Panc1 (cell line): ENCODE measurements around the gene RIMS1. TPM values are rescaled to one million over a fixed set of nuclear protein-coding genes. Genes with fewer than 3 reads are reported as not detected.

Experiments
- ATAC-seq: fragments of 200-7000 bp; cut with Tn5 transposase; 2 replicates; pipeline ENCODE4 v1.9.1; 2020; ENCODE audit warnings: mild to moderate bottlenecking, moderate library complexity
- BruUV-seq: library from RNA; stranded (reverse); fragments of 400-500 nt; replicated peaks from 2 replicates; lab custom pipeline; 2021; lab: Mats Ljungman, UMichigan
- CTCF ChIA-PET: fragments of 300-600 bp; sonication (Branson Sonifier 250); formaldehyde crosslinking; loops from one replicate; lab custom pipeline; 2022; ENCODE audit warnings: antibody characterized with exemption; lab: Charles Lee
- POLR2A ChIA-PET: fragments of 300-600 bp; sonication (Branson Sonifier 250); formaldehyde crosslinking; loops from one replicate; lab custom pipeline; 2022; ENCODE audit warnings: antibody characterized with exemption; lab: Charles Lee
- DNase-seq: peaks from one replicate; pipeline ENCODE4 v3.0.0-alpha.2; 2010; ENCODE audit warnings: low read depth, low spot score
- H3K27ac ChIP-seq: 2 replicates; pipeline ENCODE4 v1.5.1; 2011; ENCODE audit warnings: mild to moderate bottlenecking, low read length, inconsistent platforms
- H3K27me3 ChIP-seq: fragments of 200-500 bp; sonication (Bioruptor generic); 2 replicates; pipeline ENCODE4 v1.6.0; 2014; ENCODE audit warnings: low read length, inconsistent platforms; ENCODE audit not compliant: control insufficient read depth, insufficient read depth
- H3K36me3 ChIP-seq: fragments of 200-500 bp; sonication (Bioruptor generic); 2 replicates; pipeline ENCODE4 v1.5.1; 2014; ENCODE audit warnings: inconsistent platforms, mild to moderate bottlenecking, low read length, moderate library complexity; ENCODE audit not compliant: control insufficient read depth, insufficient read depth
- H3K4me1 ChIP-seq: 2 replicates; pipeline ENCODE4 v1.5.1; 2011; ENCODE audit warnings: inconsistent platforms, mild to moderate bottlenecking, low read length, moderate library complexity; ENCODE audit not compliant: control insufficient read depth, insufficient read depth
- H3K4me3 ChIP-seq, 2 experiments: 2 replicates each; pipeline ENCODE4 v1.5.1; 2011 to 2012; ENCODE audit warnings: low read depth in 2 of 2, low read length in 2 of 2, mild to moderate bottlenecking in 2 of 2, inconsistent platforms in 1 of 2, moderate library complexity in 1 of 2
- H3K9me3 ChIP-seq: fragments of 200-500 bp; sonication (Bioruptor generic); 2 replicates; pipeline ENCODE4 v1.5.1; 2014; ENCODE audit warnings: low read depth, mild to moderate bottlenecking, inconsistent platforms, low read length, moderate library complexity; ENCODE audit not compliant: control insufficient read depth, insufficient read depth
- POLR2AphosphoS5 ChIP-seq: IDR thresholded peaks from 2 replicates; pipeline ENCODE4 v1.6.1; 2012; ENCODE audit warnings: mild to moderate bottlenecking, low read depth, low read length, moderate library complexity
- SIN3A ChIP-seq: IDR thresholded peaks from 2 replicates; pipeline ENCODE4 v1.6.1; 2012; ENCODE audit warnings: low read depth, mild to moderate bottlenecking, low read length, moderate library complexity, borderline replicate concordance; ENCODE audit not compliant: insufficient read depth
- TCF7L2 ChIP-seq: IDR thresholded peaks from 2 replicates; pipeline ENCODE4 v1.6.1; 2011; ENCODE audit warnings: mild to moderate bottlenecking, low read depth, low read length, inconsistent platforms
- in situ Hi-C: cut with HindIII; loops from 2 replicates; pipeline ENCODE4 v1.10.0; 2016; ENCODE audit warnings: low sequenced_read_pairs, low pct_unique_long_range_greater_than_20kb
- intact Hi-C: fragments of 100-400 bp; cut with micrococcal nuclease; formaldehyde crosslinking; loops from one replicate; pipeline ENCODE4 v1.10.0; 2022; ENCODE audit not compliant: unreplicated experiment
- total RNA-seq: library from RNA; stranded (reverse); gene quantifications from one replicate; pipeline ENCODE4 v1.2.1, GENCODE V29; 2021; ENCODE audit not compliant: unreplicated experiment
- TF ChIP-seq, protein P1 (sequence below): fragments of 450-650 bp; IDR thresholded peaks from 2 replicates; pipeline ENCODE4 v1.5.1; 2017; ENCODE audit warnings: mild to moderate bottlenecking
- TF ChIP-seq, protein P2 (sequence below), 2 experiments: IDR thresholded peaks; 2 replicates each; pipeline ENCODE4 v1.6.1; 2011 to 2012; ENCODE audit warnings: low read depth in 2 of 2, control low read depth in 1 of 2, low read length in 1 of 2, mild to moderate bottlenecking in 1 of 2, moderate library complexity in 1 of 2; ENCODE audit not compliant: insufficient read depth in 1 of 2

RIMS1 gene
- total RNA-seq, 1 experiment from 2014 or later: 0.18 TPM

DNA sequence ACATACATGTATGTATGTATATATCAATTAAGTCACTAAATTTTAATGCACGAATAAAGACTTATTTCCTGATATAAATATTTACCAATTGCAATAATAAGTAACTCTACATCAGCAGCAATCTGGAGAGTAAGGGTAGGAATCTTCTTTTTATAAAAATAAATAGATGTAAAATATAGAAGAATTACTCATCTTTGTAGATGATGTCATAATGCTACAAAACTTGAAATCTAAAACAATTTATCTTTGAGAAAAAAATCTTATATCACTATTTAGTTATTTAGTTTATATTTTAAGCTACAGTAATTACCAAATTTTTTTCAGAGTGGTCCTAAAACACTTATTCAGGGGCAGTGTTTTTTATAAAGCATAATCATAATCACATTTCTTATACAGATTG lies 351.7 kb downstream of the RIMS1 start:
- Histone ChIP-seq H3K4me1 (no peaks in the 10 kb centered on the region), H3K36me3 (no peaks in the 10 kb centered on the region), H3K27me3 (no peaks in the 10 kb centered on the region), H3K9me3 (no peaks in the 10 kb centered on the region), H3K4me3 (no peak overlapping the region), H3K27ac (no peak overlapping the region)
- CTCF ChIA-PET: interaction anchor here (0.7 kb wide), 1 partner anchor 111 kb away, joined by 4 read pairs; no protein-coding TSS in a partner anchor
- DNase-seq: no peak
- no peak for ATAC-seq
- intact Hi-C loops: no loop called here
- in situ Hi-C loops: no loop called here
- POLR2A ChIA-PET: no interaction called here
- TF ChIP-seq, protein P1, sequence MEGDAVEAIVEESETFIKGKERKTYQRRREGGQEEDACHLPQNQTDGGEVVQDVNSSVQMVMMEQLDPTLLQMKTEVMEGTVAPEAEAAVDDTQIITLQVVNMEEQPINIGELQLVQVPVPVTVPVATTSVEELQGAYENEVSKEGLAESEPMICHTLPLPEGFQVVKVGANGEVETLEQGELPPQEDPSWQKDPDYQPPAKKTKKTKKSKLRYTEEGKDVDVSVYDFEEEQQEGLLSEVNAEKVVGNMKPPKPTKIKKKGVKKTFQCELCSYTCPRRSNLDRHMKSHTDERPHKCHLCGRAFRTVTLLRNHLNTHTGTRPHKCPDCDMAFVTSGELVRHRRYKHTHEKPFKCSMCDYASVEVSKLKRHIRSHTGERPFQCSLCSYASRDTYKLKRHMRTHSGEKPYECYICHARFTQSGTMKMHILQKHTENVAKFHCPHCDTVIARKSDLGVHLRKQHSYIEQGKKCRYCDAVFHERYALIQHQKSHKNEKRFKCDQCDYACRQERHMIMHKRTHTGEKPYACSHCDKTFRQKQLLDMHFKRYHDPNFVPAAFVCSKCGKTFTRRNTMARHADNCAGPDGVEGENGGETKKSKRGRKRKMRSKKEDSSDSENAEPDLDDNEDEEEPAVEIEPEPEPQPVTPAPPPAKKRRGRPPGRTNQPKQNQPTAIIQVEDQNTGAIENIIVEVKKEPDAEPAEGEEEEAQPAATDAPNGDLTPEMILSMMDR: no peak
- no peak for TF ChIP-seq TCF7L2
- TF ChIP-seq, protein P2, sequence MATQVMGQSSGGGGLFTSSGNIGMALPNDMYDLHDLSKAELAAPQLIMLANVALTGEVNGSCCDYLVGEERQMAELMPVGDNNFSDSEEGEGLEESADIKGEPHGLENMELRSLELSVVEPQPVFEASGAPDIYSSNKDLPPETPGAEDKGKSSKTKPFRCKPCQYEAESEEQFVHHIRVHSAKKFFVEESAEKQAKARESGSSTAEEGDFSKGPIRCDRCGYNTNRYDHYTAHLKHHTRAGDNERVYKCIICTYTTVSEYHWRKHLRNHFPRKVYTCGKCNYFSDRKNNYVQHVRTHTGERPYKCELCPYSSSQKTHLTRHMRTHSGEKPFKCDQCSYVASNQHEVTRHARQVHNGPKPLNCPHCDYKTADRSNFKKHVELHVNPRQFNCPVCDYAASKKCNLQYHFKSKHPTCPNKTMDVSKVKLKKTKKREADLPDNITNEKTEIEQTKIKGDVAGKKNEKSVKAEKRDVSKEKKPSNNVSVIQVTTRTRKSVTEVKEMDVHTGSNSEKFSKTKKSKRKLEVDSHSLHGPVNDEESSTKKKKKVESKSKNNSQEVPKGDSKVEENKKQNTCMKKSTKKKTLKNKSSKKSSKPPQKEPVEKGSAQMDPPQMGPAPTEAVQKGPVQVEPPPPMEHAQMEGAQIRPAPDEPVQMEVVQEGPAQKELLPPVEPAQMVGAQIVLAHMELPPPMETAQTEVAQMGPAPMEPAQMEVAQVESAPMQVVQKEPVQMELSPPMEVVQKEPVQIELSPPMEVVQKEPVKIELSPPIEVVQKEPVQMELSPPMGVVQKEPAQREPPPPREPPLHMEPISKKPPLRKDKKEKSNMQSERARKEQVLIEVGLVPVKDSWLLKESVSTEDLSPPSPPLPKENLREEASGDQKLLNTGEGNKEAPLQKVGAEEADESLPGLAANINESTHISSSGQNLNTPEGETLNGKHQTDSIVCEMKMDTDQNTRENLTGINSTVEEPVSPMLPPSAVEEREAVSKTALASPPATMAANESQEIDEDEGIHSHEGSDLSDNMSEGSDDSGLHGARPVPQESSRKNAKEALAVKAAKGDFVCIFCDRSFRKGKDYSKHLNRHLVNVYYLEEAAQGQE (IDR thresholded peaks at IDR 0.05; ENCODE audit: insufficient read depth in 1 of 2, low read depth in 2 of 2, low read length in 1 of 2): no peak
- no peak for TF ChIP-seq POLR2AphosphoS5
- no peak for TF ChIP-seq SIN3A
- no TSS peak for BruUV-seq

DNA sequence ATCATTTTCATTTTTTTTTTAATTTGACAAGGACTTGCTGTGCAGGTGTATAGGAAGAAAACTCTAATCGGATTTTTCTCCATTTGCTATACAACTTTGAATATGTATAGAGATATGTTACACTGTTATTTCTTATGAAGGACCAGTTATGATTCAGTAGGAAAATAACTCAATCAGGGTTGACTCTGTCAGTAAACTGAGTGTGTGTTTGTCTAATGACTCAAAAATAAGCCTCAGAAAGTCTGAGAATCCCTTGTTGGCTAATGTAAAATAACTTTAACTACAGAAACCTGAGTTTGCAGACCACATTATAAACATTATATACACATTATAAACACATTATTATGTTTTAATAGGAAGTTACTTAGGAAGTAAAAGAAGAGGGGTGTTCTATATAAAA lies 352.6 kb downstream of the RIMS1 start:
- peak; percentile 48 for DNase-seq

More for the DNA sequence above, 352.6 kb downstream of the RIMS1 start:
- Histone ChIP-seq H3K27me3 (no peaks in the 10 kb centered on the region), H3K9me3 (no peaks in the 10 kb centered on the region), H3K4me1 (no peaks in the 10 kb centered on the region), H3K36me3 (no peaks in the 10 kb centered on the region), H3K4me3 (no peak overlapping the region), H3K27ac (no peak overlapping the region)
- TF ChIP-seq, protein P1: no peak
- TF ChIP-seq SIN3A (no peak), POLR2AphosphoS5 (no peak), TCF7L2 (no peak)
- TF ChIP-seq, protein P2 (IDR thresholded peaks at IDR 0.05; ENCODE audit: insufficient read depth in 1 of 2, low read depth in 2 of 2, low read length in 1 of 2): no peak
- ChIA-PET CTCF (no interaction called here), POLR2A (no interaction called here)
- intact Hi-C loops: no loop called here
- in situ Hi-C loops: no loop called here
- BruUV-seq: no TSS peak
- ATAC-seq: peak; percentile 69; the same call in 1 of the 2 replicates
